ENCODE data around the gene PCDHGB1. TPM values are rescaled to one million over a fixed set of nuclear protein-coding genes. Genes with fewer than 3 reads are reported as not detected.
"Not testable (repeated sequence)": the region's sequence is repeated elsewhere in the genome, so short reads cannot be mapped to it uniquely, and the experiment has no call there.

PCDHGB1 gene
- total RNA-seq, 2 donors from 2014 or later: 1.4 to 6.6 TPM

DNA sequence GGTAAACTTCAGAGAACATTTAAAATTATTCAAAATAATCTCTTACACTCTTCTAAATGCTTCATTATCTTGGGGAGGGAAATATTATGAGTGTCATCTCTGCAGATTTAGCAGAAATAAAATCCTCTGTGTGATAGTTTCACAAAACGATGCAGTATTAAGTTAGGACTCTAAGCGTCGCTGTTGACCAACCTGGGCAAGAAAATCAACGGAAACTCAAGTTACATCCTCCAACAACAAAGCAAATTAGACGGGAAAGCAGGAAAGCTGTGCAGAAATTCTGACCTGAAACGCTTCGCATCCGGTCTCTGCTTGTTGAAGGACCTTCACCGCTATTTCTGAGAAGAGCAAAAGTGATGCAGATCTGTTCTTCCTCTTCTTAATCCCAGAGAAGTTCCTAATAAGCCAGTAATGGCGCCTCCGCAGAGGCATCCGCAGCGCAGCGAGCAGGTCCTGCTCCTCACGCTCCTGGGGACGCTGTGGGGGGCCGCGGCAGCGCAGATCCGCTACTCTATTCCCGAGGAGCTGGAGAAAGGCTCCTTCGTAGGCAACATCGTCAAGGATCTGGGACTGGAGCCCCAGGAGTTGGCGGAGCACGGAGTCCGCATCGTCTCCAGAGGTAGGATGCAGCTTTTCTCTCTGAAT is 23.9 kb downstream of the PCDHGB1 start, which contains the start of gene PCDHGA6:
PCDHGA6 (plus strand) TSS at position 219 of the 645 bp plus-strand sequence; CDS start at position 412, 193 bp downstream.
- Mint-ChIP-seq H3K27me3 (ENCODE audit: insufficient read depth) (no peaks in the 10 kb centered on the region), H3K36me3 (ENCODE audit: low read depth) (peaks cover 48% of the 10 kb centered on the region), H3K4me3 (peak within 1 kb of the TSS; percentile 26), H3K27ac (no peak within 1 kb of the TSS), H3K9me3 (peaks cover 61% of the 10 kb centered on the region), H3K4me1 (no peaks in the 10 kb centered on the region)
- H3K4me1 ChIP-seq (ENCODE audit: control insufficient read depth, insufficient read depth, low read length): no peaks in the 10 kb centered on the region
- H3K4me3 ChIP-seq (ENCODE audit: low read length): no peak within 1 kb of the TSS
- WGBS, 2 experiments (ENCODE audit: insufficient coverage in 1 of 2, insufficient read length in 1 of 2): 93 to 96% methylated on average over 26 to 27 of the region's 27 CpGs
- H3K36me3 ChIP-seq (ENCODE audit: control insufficient read depth, insufficient read depth, low read length): no peaks in the 10 kb centered on the region
- no peak within 1 kb of the TSS for H3K27ac ChIP-seq (ENCODE audit: low read depth, low read length)
- TF ChIP-seq, protein P1, sequence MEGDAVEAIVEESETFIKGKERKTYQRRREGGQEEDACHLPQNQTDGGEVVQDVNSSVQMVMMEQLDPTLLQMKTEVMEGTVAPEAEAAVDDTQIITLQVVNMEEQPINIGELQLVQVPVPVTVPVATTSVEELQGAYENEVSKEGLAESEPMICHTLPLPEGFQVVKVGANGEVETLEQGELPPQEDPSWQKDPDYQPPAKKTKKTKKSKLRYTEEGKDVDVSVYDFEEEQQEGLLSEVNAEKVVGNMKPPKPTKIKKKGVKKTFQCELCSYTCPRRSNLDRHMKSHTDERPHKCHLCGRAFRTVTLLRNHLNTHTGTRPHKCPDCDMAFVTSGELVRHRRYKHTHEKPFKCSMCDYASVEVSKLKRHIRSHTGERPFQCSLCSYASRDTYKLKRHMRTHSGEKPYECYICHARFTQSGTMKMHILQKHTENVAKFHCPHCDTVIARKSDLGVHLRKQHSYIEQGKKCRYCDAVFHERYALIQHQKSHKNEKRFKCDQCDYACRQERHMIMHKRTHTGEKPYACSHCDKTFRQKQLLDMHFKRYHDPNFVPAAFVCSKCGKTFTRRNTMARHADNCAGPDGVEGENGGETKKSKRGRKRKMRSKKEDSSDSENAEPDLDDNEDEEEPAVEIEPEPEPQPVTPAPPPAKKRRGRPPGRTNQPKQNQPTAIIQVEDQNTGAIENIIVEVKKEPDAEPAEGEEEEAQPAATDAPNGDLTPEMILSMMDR (conservative IDR thresholded peaks at IDR 0.05): peak; percentile 39
- H3K9ac ChIP-seq (ENCODE audit: extremely low read depth, low read length, poor library complexity, severe bottlenecking): no peak within 1 kb of the TSS
- H3K9me3 ChIP-seq (ENCODE audit: control insufficient read depth, low read length): peaks cover 52% of the 10 kb centered on the region
- no peak for DNase-seq
- H3K27me3 ChIP-seq (ENCODE audit: control insufficient read depth, insufficient read depth, low read length, poor library complexity, severe bottlenecking): no peaks in the 10 kb centered on the region

DNA sequence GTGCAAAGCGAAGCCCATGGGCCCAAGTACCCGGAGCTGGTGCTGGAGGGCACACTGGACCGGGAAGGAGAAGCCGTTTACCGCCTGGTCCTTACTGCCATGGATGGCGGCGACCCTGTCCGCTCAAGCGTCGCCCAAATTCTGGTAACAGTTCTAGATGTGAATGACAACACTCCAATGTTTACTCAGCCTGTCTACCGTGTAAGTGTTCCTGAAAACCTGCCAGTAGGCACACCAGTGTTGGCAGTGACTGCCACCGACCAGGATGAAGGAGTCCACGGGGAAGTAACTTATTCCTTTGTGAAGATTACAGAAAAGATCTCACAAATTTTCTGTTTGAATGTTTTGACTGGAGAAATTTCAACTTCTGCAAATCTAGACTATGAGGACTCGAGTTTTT is 24.7 kb downstream of the PCDHGB1 start:
- no peak overlapping the region for H3K4me3 Mint-ChIP-seq
- Histone ChIP-seq H3K9me3 (ENCODE audit: control insufficient read depth, low read length) (peaks cover 52% of the 10 kb centered on the region), H3K36me3 (ENCODE audit: control insufficient read depth, insufficient read depth, low read length) (no peaks in the 10 kb centered on the region), H3K9ac (ENCODE audit: extremely low read depth, low read length, poor library complexity, severe bottlenecking) (no peak overlapping the region), H3K27ac (ENCODE audit: low read depth, low read length) (no peak overlapping the region), H3K27me3 (ENCODE audit: control insufficient read depth, insufficient read depth, low read length, poor library complexity, severe bottlenecking) (no peaks in the 10 kb centered on the region), H3K4me3 (ENCODE audit: low read length) (no peak overlapping the region), H3K4me1 (ENCODE audit: control insufficient read depth, insufficient read depth, low read length) (no peaks in the 10 kb centered on the region)
- no peaks in the 10 kb centered on the region for H3K27me3 Mint-ChIP-seq (ENCODE audit: insufficient read depth)
- H3K27ac Mint-ChIP-seq: no peak overlapping the region
- H3K9me3 Mint-ChIP-seq: peaks cover 60% of the 10 kb centered on the region
- DNase-seq: no peak
- 95 to 96% methylated on average over 11 to 14 of the region's 14 CpGs for WGBS, 2 experiments (ENCODE audit: insufficient coverage in 1 of 2, insufficient read length in 1 of 2)
- H3K36me3 Mint-ChIP-seq (ENCODE audit: low read depth): peaks cover 49% of the 10 kb centered on the region
- H3K4me1 Mint-ChIP-seq: no peaks in the 10 kb centered on the region
- TF ChIP-seq, protein P1 (conservative IDR thresholded peaks at IDR 0.05): no peak

DNA sequence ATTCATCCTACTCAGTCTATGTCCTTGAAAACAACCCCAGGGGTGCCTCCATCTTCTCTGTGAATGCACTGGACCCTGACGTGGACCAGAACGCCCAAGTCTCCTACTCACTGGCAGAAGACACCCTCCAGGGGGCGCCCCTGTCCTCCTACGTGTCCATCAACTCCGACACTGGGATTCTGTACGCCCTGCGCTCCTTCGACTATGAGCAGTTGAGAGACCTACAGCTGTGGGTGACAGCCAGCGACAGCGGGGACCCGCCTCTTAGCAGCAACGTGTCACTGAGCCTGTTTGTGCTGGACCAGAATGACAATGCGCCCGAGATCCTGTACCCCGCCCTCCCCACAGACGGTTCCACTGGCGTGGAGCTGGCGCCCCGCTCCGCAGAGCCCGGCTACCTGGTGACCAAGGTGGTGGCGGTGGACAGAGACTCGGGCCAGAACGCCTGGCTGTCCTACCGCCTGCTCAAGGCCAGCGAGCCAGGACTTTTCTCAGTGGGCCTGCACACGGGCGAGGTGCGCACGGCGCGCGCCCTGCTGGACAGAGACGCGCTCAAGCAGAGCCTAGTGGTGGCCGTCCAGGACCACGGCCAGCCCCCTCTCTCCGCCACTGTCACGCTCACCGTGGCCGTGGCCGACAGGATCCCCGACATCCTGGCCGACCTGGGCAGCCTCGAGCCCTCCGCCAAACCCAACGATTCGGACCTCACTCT is 25.7 kb downstream of the PCDHGB1 start:
- H3K36me3 Mint-ChIP-seq (ENCODE audit: low read depth): peaks cover 42% of the 10 kb centered on the region
- peaks cover 52% of the 10 kb centered on the region for H3K9me3 Mint-ChIP-seq
- not testable (repeated sequence) for H3K27ac Mint-ChIP-seq; H3K27me3 Mint-ChIP-seq (ENCODE audit: insufficient read depth); H3K4me3 Mint-ChIP-seq; H3K4me1 ChIP-seq (ENCODE audit: control insufficient read depth, insufficient read depth, low read length); H3K4me3 ChIP-seq (ENCODE audit: low read length); H3K9ac ChIP-seq (ENCODE audit: extremely low read depth, low read length, poor library complexity, severe bottlenecking); H3K27ac ChIP-seq (ENCODE audit: low read depth, low read length); H3K4me1 Mint-ChIP-seq; H3K27me3 ChIP-seq (ENCODE audit: control insufficient read depth, insufficient read depth, low read length, poor library complexity, severe bottlenecking); H3K36me3 ChIP-seq (ENCODE audit: control insufficient read depth, insufficient read depth, low read length); DNase-seq
- WGBS, 2 experiments (ENCODE audit: insufficient coverage in 1 of 2, insufficient read length in 1 of 2): 88 to 96% methylated on average over 8 to 36 of the region's 48 CpGs
- TF ChIP-seq, protein P1 (conservative IDR thresholded peaks at IDR 0.05): peak; percentile 16
- peaks cover 48% of the 10 kb centered on the region for H3K9me3 ChIP-seq (ENCODE audit: control insufficient read depth, low read length)

Data from endodermal cell (in vitro differentiated cells).